HCT116 (cell line): ENCODE measurements around the gene NDUFA8.

Source experiments
- CEBPB ChIP-seq: IDR thresholded peaks from 2 replicates; pipeline ENCODE4 v1.6.1; 2012; ENCODE audit warnings: low read depth
- EGR1 ChIP-seq: IDR thresholded peaks from 2 replicates; pipeline ENCODE4 v1.6.1; 2012; ENCODE audit warnings: low read depth
- ELF1 ChIP-seq: IDR thresholded peaks from 2 replicates; pipeline ENCODE4 v1.6.1; 2012; ENCODE audit warnings: low read depth, borderline replicate concordance
- POLR2A ChIP-seq: IDR thresholded peaks from 2 replicates; pipeline ENCODE4 v1.7.0; 2011; ENCODE audit warnings: borderline replicate concordance; ENCODE audit not compliant: insufficient read depth, insufficient read length; ENCODE audit errors: extremely low read depth
- POLR2AphosphoS5 ChIP-seq: IDR thresholded peaks from 2 replicates; pipeline ENCODE4 v1.6.1; 2011; ENCODE audit warnings: mild to moderate bottlenecking, low read depth, low read length, moderate library complexity
- SRF ChIP-seq: IDR thresholded peaks from 2 replicates; pipeline ENCODE4 v1.6.1; 2012; ENCODE audit warnings: low read depth
- TCF7L2 ChIP-seq: IDR thresholded peaks from 2 replicates; pipeline ENCODE4 v1.7.0; 2011; ENCODE audit warnings: borderline replicate concordance, inconsistent platforms; ENCODE audit not compliant: insufficient read depth, insufficient read length; ENCODE audit errors: extremely low read depth
- YY1 ChIP-seq: IDR thresholded peaks from 2 replicates; pipeline ENCODE4 v1.6.1; 2011; ENCODE audit warnings: low read length, low read depth, moderate library complexity, mild to moderate bottlenecking; ENCODE audit not compliant: insufficient replicate concordance; ENCODE audit errors: extremely low read depth
- TF ChIP-seq, protein P1 (sequence below), 3 experiments: fragments of 200-600 bp in 1 of 3; sonication (generic) in 1 of 3; IDR thresholded peaks in 2 of 3; conservative IDR thresholded peaks in 1 of 3; 2 replicates each; pipeline ENCODE4 v1.5.1; 2012 to 2017; ENCODE audit warnings: low read depth in 2 of 3, low read length in 2 of 3, antibody characterized with exemption in 1 of 3, borderline replicate concordance in 1 of 3, control low read depth in 1 of 3, mild to moderate bottlenecking in 1 of 3, mixed read lengths in 1 of 3, mixed run types in 1 of 3, moderate library complexity in 1 of 3; ENCODE audit not compliant: insufficient read depth in 1 of 3
- TF ChIP-seq, protein P2 (sequence below): IDR thresholded peaks from 2 replicates; pipeline ENCODE4 v1.6.1; 2012
- TF ChIP-seq, protein P3 (sequence below): IDR thresholded peaks from 2 replicates; pipeline ENCODE4 v1.6.1; 2012; ENCODE audit warnings: low read depth

DNA sequence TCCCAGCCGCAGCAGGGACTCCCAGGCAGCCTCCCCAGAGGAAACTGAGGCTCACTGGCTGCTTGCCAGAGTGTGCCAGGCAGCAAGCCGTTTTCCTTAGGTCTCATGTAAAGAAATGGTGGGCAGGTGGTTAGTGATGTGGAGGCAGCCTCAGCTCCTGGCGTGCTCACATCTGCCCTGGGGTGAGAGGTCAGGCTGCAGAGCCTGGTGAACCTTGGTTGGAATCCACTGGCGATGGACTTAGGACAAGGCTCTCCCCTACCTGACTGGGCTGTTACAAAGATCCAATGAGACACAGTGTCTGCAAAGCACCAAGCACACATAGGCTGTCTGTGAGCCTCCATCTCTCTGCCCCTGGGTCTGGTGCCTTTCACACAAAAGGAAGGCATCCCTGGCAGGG is 38.3 kb upstream of the NDUFA8 start:
- TF ChIP-seq, protein P1, sequence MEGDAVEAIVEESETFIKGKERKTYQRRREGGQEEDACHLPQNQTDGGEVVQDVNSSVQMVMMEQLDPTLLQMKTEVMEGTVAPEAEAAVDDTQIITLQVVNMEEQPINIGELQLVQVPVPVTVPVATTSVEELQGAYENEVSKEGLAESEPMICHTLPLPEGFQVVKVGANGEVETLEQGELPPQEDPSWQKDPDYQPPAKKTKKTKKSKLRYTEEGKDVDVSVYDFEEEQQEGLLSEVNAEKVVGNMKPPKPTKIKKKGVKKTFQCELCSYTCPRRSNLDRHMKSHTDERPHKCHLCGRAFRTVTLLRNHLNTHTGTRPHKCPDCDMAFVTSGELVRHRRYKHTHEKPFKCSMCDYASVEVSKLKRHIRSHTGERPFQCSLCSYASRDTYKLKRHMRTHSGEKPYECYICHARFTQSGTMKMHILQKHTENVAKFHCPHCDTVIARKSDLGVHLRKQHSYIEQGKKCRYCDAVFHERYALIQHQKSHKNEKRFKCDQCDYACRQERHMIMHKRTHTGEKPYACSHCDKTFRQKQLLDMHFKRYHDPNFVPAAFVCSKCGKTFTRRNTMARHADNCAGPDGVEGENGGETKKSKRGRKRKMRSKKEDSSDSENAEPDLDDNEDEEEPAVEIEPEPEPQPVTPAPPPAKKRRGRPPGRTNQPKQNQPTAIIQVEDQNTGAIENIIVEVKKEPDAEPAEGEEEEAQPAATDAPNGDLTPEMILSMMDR (IDR thresholded peaks at IDR 0.05 in 2 of 3, conservative IDR thresholded peaks at IDR 0.05 in 1 of 3; ENCODE audit: borderline replicate concordance in 1 of 3, insufficient read depth in 1 of 3, low read depth in 2 of 3, low read length in 2 of 3) = no peak
- no peak for TF ChIP-seq POLR2A
- TF ChIP-seq CEBPB = no peak
- TF ChIP-seq YY1 = no peak
- TF ChIP-seq TCF7L2 = no peak
- no peak for TF ChIP-seq POLR2AphosphoS5
- TF ChIP-seq, protein P2, sequence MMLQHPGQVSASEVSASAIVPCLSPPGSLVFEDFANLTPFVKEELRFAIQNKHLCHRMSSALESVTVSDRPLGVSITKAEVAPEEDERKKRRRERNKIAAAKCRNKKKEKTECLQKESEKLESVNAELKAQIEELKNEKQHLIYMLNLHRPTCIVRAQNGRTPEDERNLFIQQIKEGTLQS = no peak
- TF ChIP-seq, protein P3, sequence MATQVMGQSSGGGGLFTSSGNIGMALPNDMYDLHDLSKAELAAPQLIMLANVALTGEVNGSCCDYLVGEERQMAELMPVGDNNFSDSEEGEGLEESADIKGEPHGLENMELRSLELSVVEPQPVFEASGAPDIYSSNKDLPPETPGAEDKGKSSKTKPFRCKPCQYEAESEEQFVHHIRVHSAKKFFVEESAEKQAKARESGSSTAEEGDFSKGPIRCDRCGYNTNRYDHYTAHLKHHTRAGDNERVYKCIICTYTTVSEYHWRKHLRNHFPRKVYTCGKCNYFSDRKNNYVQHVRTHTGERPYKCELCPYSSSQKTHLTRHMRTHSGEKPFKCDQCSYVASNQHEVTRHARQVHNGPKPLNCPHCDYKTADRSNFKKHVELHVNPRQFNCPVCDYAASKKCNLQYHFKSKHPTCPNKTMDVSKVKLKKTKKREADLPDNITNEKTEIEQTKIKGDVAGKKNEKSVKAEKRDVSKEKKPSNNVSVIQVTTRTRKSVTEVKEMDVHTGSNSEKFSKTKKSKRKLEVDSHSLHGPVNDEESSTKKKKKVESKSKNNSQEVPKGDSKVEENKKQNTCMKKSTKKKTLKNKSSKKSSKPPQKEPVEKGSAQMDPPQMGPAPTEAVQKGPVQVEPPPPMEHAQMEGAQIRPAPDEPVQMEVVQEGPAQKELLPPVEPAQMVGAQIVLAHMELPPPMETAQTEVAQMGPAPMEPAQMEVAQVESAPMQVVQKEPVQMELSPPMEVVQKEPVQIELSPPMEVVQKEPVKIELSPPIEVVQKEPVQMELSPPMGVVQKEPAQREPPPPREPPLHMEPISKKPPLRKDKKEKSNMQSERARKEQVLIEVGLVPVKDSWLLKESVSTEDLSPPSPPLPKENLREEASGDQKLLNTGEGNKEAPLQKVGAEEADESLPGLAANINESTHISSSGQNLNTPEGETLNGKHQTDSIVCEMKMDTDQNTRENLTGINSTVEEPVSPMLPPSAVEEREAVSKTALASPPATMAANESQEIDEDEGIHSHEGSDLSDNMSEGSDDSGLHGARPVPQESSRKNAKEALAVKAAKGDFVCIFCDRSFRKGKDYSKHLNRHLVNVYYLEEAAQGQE = no peak
- TF ChIP-seq ELF1 = no peak
- no peak for TF ChIP-seq SRF
- TF ChIP-seq EGR1 = no peak
